ENCODE results near the gene PPP2R5A. TPM values are rescaled to one million over a fixed set of nuclear protein-coding genes. Genes with fewer than 3 reads are reported as not detected.

Gene PPP2R5A
- total RNA-seq, 1 experiment from 2014 or later = 22.0 TPM

DNA sequence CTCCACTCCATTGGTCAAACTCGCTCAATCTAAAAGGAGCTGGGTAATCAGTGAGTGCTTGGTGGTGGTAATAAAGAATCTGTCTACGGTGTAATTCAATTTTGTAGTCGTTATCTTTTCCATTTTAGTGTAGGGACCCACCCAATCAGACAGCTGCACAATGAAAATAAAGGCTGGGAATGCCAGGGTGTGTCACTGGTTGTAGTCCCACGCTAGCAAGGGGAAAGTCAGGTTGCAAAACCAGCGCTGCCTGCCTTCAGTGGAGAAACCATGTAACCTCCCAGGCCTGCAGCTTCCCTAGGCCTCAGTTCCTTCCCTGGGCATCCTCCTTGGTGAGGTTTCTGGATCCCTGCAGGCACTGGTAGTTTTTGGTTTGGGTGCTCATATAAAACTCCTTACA, 49.4 kb upstream of the PPP2R5A start:
- H3K4me3 Mint-ChIP-seq = no peak overlapping the region

More for the DNA sequence above, 49.4 kb upstream of the PPP2R5A start:
- Histone ChIP-seq H3K4me1 (ENCODE audit: insufficient read depth, low read length) (no peaks in the 10 kb centered on the region), H2BK5ac (ENCODE audit: insufficient read length, low read length) (no peak overlapping the region), H2BK12ac (ENCODE audit: insufficient read length, low read depth, low read length) (no peak overlapping the region), H3K9me3 (ENCODE audit: control insufficient read depth, low read depth, low read length) (no peaks in the 10 kb centered on the region), H3K9ac (ENCODE audit: extremely low read depth, insufficient read length, low read length) (no peak overlapping the region), H3K79me1 (ENCODE audit: insufficient read depth, low read depth, low read length, poor library complexity, severe bottlenecking) (no peaks in the 10 kb centered on the region), H2BK15ac (ENCODE audit: low read depth, low read length) (no peak overlapping the region), H3K23me2 (ENCODE audit: insufficient read length, low read depth, low read length, poor library complexity, severe bottlenecking) (no peaks in the 10 kb centered on the region), H2AK5ac (ENCODE audit: insufficient read length, low read length) (no peak overlapping the region), H3K79me2 (ENCODE audit: insufficient read depth, low read length) (no peaks in the 10 kb centered on the region), H4K91ac (ENCODE audit: insufficient read length, low read depth, low read length) (no peak overlapping the region), H3K23ac (ENCODE audit: insufficient read length, low read depth, low read length) (no peak overlapping the region), H3K27me3 (ENCODE audit: insufficient read depth, low read length) (no peaks in the 10 kb centered on the region), H3K14ac (ENCODE audit: insufficient read depth, low read length) (no peak overlapping the region), H2AFZ (ENCODE audit: low read length) (no peak overlapping the region), H4K8ac (replicated peaks; ENCODE audit: insufficient read length, low read depth, low read length) (no peak overlapping the region), H2BK20ac (ENCODE audit: low read depth, low read length, poor library complexity, severe bottlenecking) (no peak overlapping the region), H4K5ac (ENCODE audit: insufficient read length, low read depth, low read length) (no peak overlapping the region), H3K4ac (ENCODE audit: low read depth, low read length) (no peak overlapping the region), H4K20me1 (ENCODE audit: control insufficient read depth, insufficient read depth, insufficient read length) (no peaks in the 10 kb centered on the region), H3K4me2 (ENCODE audit: insufficient read depth, insufficient read length, low read length) (no peak overlapping the region), H3K18ac (ENCODE audit: insufficient read length, low read depth, low read length) (no peak overlapping the region), H3K56ac (ENCODE audit: insufficient read length, low read depth, low read length) (no peak overlapping the region), H2BK120ac (ENCODE audit: low read depth, low read length, poor library complexity, severe bottlenecking) (no peak overlapping the region), H3T11ph (ENCODE audit: low read length) (no peak overlapping the region), H3K27ac (ENCODE audit: insufficient read length, low read depth, low read length) (no peak overlapping the region)
- Mint-ChIP-seq H3K27me3 (ENCODE audit: low read depth) (no peaks in the 10 kb centered on the region; the same call in 1 of the 2 replicates), H3K4me1 (no peaks in the 10 kb centered on the region; a peak in 1 of 4 replicates), H3K36me3 (ENCODE audit: insufficient read depth in 1 of 3, low read depth in 3 of 3) (no peaks in the 10 kb centered on the region), H3K27ac (no peak overlapping the region), H3K9me3 (no peaks in the 10 kb centered on the region; a peak in 1 of 5 replicates)
- no CpG with 5 or more reads among the region's 5 CpGs for WGBS (ENCODE audit: extremely low coverage, insufficient read length, low lambda C conversion rate)
- no peak for DNase-seq
- TF ChIP-seq, protein P1, sequence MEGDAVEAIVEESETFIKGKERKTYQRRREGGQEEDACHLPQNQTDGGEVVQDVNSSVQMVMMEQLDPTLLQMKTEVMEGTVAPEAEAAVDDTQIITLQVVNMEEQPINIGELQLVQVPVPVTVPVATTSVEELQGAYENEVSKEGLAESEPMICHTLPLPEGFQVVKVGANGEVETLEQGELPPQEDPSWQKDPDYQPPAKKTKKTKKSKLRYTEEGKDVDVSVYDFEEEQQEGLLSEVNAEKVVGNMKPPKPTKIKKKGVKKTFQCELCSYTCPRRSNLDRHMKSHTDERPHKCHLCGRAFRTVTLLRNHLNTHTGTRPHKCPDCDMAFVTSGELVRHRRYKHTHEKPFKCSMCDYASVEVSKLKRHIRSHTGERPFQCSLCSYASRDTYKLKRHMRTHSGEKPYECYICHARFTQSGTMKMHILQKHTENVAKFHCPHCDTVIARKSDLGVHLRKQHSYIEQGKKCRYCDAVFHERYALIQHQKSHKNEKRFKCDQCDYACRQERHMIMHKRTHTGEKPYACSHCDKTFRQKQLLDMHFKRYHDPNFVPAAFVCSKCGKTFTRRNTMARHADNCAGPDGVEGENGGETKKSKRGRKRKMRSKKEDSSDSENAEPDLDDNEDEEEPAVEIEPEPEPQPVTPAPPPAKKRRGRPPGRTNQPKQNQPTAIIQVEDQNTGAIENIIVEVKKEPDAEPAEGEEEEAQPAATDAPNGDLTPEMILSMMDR (conservative IDR thresholded peaks at IDR 0.05) = no peak
